ENCODE data around the gene ZNRF1. TPM values are rescaled to one million over a fixed set of nuclear protein-coding genes. Genes with fewer than 3 reads are reported as not detected.
A peak's percentile ranks its signal among the peaks of the same experiment; 100 is the strongest.

Gene ZNRF1
- total and polyA plus RNA-seq, 2 of the 13 experiments (the other 11 are each of a cell fraction or from before 2014, with no cell fraction given): 43.9 to 58.7 TPM

GRCh38 chr16:75097941-75098901 lies 99.4 kb downstream of the ZNRF1 start (continued):
- no peak for TF ChIP-seq FOXP4 (CRISPR knock-in tag; IDR thresholded peaks at IDR 0.05)
- no peak for TF ChIP-seq FIP1L1 (IDR thresholded peaks at IDR 0.05; ENCODE audit: borderline replicate concordance, insufficient read depth, low read depth, low read length)
- no peak for TF ChIP-seq ZNF138 (CRISPR knock-in tag; IDR thresholded peaks at IDR 0.05; ENCODE audit: low read depth)
- TF ChIP-seq SOX5 (CRISPR knock-in tag; IDR thresholded peaks at IDR 0.05; ENCODE audit: borderline replicate concordance): peak; percentile 12; the same call in 1 of the 2 replicates
- no peak for TF ChIP-seq REL (CRISPR knock-in tag; conservative IDR thresholded peaks at IDR 0.05)
- no peak for TF ChIP-seq ZNF572 (CRISPR knock-in tag; IDR thresholded peaks at IDR 0.05)
- TF ChIP-seq SSRP1 (CRISPR knock-in tag; IDR thresholded peaks at IDR 0.05): no peak
- TF ChIP-seq AGO2 (optimal IDR thresholded peaks at IDR 0.05; ENCODE audit: low read depth, low read length): peak; percentile 52
- no peak for TF ChIP-seq ZNF10 (CRISPR knock-in tag; IDR thresholded peaks at IDR 0.05; ENCODE audit: borderline replicate concordance, low read depth)
- no peak for TF ChIP-seq BRD4 (CRISPR knock-in tag; IDR thresholded peaks at IDR 0.05)
- TF ChIP-seq ZNF883 (CRISPR knock-in tag; IDR thresholded peaks at IDR 0.05; ENCODE audit: not compliant biosample characterization): peak; percentile 33
- TF ChIP-seq ZNF720 (CRISPR knock-in tag; IDR thresholded peaks at IDR 0.05): no peak
- no peak for TF ChIP-seq MXD4 (CRISPR knock-in tag; IDR thresholded peaks at IDR 0.05)
- TF ChIP-seq MIER3 (CRISPR knock-in tag; IDR thresholded peaks at IDR 0.05; ENCODE audit: borderline replicate concordance): no peak
- peak; percentile 24; the same call in 1 of the 2 replicates for TF ChIP-seq ARID4A (CRISPR knock-in tag; IDR thresholded peaks at IDR 0.05; ENCODE audit: borderline replicate concordance)
- TF ChIP-seq ZFP36 (IDR thresholded peaks at IDR 0.05; ENCODE audit: borderline replicate concordance, low read depth, low read length, partially characterized antibody): no peak
- TF ChIP-seq ZBTB38 (CRISPR knock-in tag; IDR thresholded peaks at IDR 0.05): peak; percentile 62; the same call in 1 of the 2 replicates
- no peak for TF ChIP-seq ATM (IDR thresholded peaks at IDR 0.05; ENCODE audit: borderline replicate concordance)
- no peak for TF ChIP-seq ZNF75D (CRISPR knock-in tag; IDR thresholded peaks at IDR 0.05; ENCODE audit: borderline replicate concordance)
- peak; percentile 71 for TF ChIP-seq ZBTB33 (CRISPR knock-in tag; IDR thresholded peaks at IDR 0.05)
- peak; percentile 34; the same call in 1 of the 2 replicates for TF ChIP-seq ZNF121 (CRISPR knock-in tag; IDR thresholded peaks at IDR 0.05)

Measured in HepG2 (cell line).